ENCODE results near the gene LMBRD2. TPM values are rescaled to one million over a fixed set of nuclear protein-coding genes. Genes with fewer than 3 reads are reported as not detected.

The LMBRD2 gene
- total and polyA plus RNA-seq, 2 of the 8 experiments (the other 6 are each of a cell fraction or from before 2014, with no cell fraction given), result 1.1 to 4.1 TPM

- Histone ChIP-seq H3K79me1 (ENCODE audit: low read depth, low read length) (no peaks in the 10 kb centered on the region), H3K9me3 (ENCODE audit: insufficient read depth in 2 of 2, low read depth in 1 of 2, low read length in 1 of 2) (no peaks in the 10 kb centered on the region), H3K4me1 (replicated peaks in 1 of 4; ENCODE audit: control insufficient read depth in 3 of 4, insufficient read depth in 4 of 4, low read length in 3 of 4) (no peaks in the 10 kb centered on the region), H2AFZ (ENCODE audit: low read length) (no peak overlapping the region), H4K91ac (replicated peaks; ENCODE audit: insufficient read length, low read length) (no peak overlapping the region), H2BK20ac (ENCODE audit: low read length) (no peak overlapping the region), H3K23me2 (ENCODE audit: low read depth, low read length) (no peaks in the 10 kb centered on the region), H3K79me2 (ENCODE audit: control insufficient read depth in 1 of 2, insufficient read depth in 2 of 2, low read length in 2 of 2) (no peaks in the 10 kb centered on the region), H3K56ac (replicated peaks; ENCODE audit: insufficient read length, low read depth, low read length) (no peak overlapping the region), H3K4ac (replicated peaks; ENCODE audit: insufficient read length, low read depth, low read length) (no peak overlapping the region), H2BK5ac (ENCODE audit: low read depth, low read length) (no peak overlapping the region), H3K4me3 (ENCODE audit: extremely low read depth in 1 of 4, insufficient read depth in 2 of 4, low read depth in 3 of 4, low read length in 4 of 4) (no peak overlapping the region), H3K27me3 (replicated peaks in 1 of 4; ENCODE audit: control insufficient read depth in 3 of 4, extremely low read depth in 1 of 4, insufficient read depth in 3 of 4, low read length in 3 of 4) (peaks cover 0 to 1% (median 0%) of the 10 kb centered on the region in 4 experiments; a peak in 1 of 7 replicates), H2BK15ac (ENCODE audit: low read length) (no peak overlapping the region), H4K20me1 (replicated peaks in 1 of 2; ENCODE audit: control insufficient read depth in 1 of 2, insufficient read depth in 2 of 2, low read length in 2 of 2) (no peaks in the 10 kb centered on the region), H4K8ac (ENCODE audit: extremely low read depth, insufficient read depth, low read length) (no peak overlapping the region), H3K18ac (ENCODE audit: extremely low read depth, low read length) (no peak overlapping the region), H3K9ac (replicated peaks in 1 of 4; ENCODE audit: extremely low read depth in 1 of 4, low read depth in 3 of 4, low read length in 3 of 4) (no peak overlapping the region), H2BK120ac (replicated peaks; ENCODE audit: low read depth, low read length) (no peak overlapping the region), H3K14ac (ENCODE audit: insufficient read length) (no peak overlapping the region), H4K5ac (ENCODE audit: insufficient read length, low read depth, low read length) (no peak overlapping the region), H2BK12ac (ENCODE audit: low read depth, low read length) (no peak overlapping the region), H3K27ac (ENCODE audit: low read depth, low read length) (no peak overlapping the region), H3K23ac (ENCODE audit: insufficient read length) (no peak overlapping the region), H3K36me3 (ENCODE audit: control insufficient read depth in 2 of 4, insufficient read depth in 4 of 4, low read length in 3 of 4) (peaks cover 10 to 78% (median 44%) of the 10 kb centered on the region in 4 experiments), H2AK5ac (ENCODE audit: low read depth, low read length) (no peak overlapping the region), H3K4me2 (ENCODE audit: insufficient read depth in 1 of 2, low read depth in 2 of 2, low read length in 2 of 2) (no peak overlapping the region)
- TF ChIP-seq NRF1 (IDR thresholded peaks at IDR 0.05; ENCODE audit: low read depth, low read length) (no peak), SIRT6 (IDR thresholded peaks at IDR 0.05; ENCODE audit: low read length) (no peak), CHD2 (IDR thresholded peaks at IDR 0.05; ENCODE audit: low read length) (no peak), HDAC2 (IDR thresholded peaks at IDR 0.05; ENCODE audit: borderline replicate concordance in 1 of 2, low read depth in 2 of 2, low read length in 2 of 2) (no peak), SP2 (IDR thresholded peaks at IDR 0.05; ENCODE audit: low read length) (no peak), KDM5A (IDR thresholded peaks at IDR 0.05; ENCODE audit: low read length) (no peak), BCL11A (IDR thresholded peaks at IDR 0.05; ENCODE audit: low read depth in 2 of 2, low read length in 2 of 2) (no peak), JUND (IDR thresholded peaks at IDR 0.05; ENCODE audit: low read length) (no peak)
- TF ChIP-seq, protein P1, sequence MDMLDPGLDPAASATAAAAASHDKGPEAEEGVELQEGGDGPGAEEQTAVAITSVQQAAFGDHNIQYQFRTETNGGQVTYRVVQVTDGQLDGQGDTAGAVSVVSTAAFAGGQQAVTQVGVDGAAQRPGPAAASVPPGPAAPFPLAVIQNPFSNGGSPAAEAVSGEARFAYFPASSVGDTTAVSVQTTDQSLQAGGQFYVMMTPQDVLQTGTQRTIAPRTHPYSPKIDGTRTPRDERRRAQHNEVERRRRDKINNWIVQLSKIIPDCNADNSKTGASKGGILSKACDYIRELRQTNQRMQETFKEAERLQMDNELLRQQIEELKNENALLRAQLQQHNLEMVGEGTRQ (IDR thresholded peaks at IDR 0.05; ENCODE audit: low read length), result no peak
- TF ChIP-seq, protein P2, sequence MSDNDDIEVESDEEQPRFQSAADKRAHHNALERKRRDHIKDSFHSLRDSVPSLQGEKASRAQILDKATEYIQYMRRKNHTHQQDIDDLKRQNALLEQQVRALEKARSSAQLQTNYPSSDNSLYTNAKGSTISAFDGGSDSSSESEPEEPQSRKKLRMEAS (IDR thresholded peaks at IDR 0.05), result no peak
- ChIA-PET POLR2A (ENCODE audit: partially characterized antibody) (no interaction called here), CTCF (ENCODE audit: partially characterized antibody) (interaction anchor here (1.3 kb wide), 1 partner anchor 30 kb away, joined by 3 read pairs; no protein-coding TSS in a partner anchor)
- DNase-seq (ENCODE audit: low read depth in 1 of 2, low spot score in 2 of 2), result no peak
- 90% methylated on average over 2 of the region's 2 CpGs; no CpG with 5 or more reads in 1 of the 2 experiments for WGBS, 2 experiments (ENCODE audit: extremely low coverage in 1 of 2, insufficient coverage in 1 of 2, insufficient read length in 1 of 2, insufficient replicate concordance in 2 of 2, low coverage in 1 of 2, low lambda C conversion rate in 2 of 2, missing lambda C conversion rate in 1 of 2)
- no peak for FAIRE-seq
These were observed 21.7 kb upstream of the LMBRD2 start for GRCh38 chr5:36173426-36173825.

Data from H1 (cell line).